Prostate gland (tissue), 2 donors: ENCODE measurements around the gene PRG3. TPM values are rescaled to one million over a fixed set of nuclear protein-coding genes. Genes with fewer than 3 reads are reported as not detected.

Experiments
- DNase-seq: peaks from one replicate; pipeline ENCODE4 v3.0.0-alpha.2; 2019; ENCODE audit warnings: low spot score
- H3K27ac ChIP-seq, 2 donors: fragments of 200-600 bp; sonication (generic); 2 replicates each; pipeline ENCODE4 v1.5.1; 2017 to 2019
- H3K27me3 ChIP-seq: fragments of 200-600 bp; sonication (generic); replicated peaks from 2 replicates; pipeline ENCODE4 v1.5.1; 2019; ENCODE audit not compliant: insufficient read depth
- H3K36me3 ChIP-seq, 2 donors: fragments of 200-600 bp; sonication (generic); 1 replicate in 1 of 2; 2 replicates in 1 of 2; pipeline versions ENCODE4 v1.5.1 to v1.8.1; 2017 to 2019
- H3K4me1 ChIP-seq: fragments of 200-600 bp; sonication (generic); replicated peaks from 2 replicates; pipeline ENCODE4 v1.5.1; 2019
- H3K4me3 ChIP-seq, 2 donors: fragments of 200-600 bp; sonication (generic); 2 replicates each; pipeline ENCODE4 v1.5.1; 2017 to 2019
- H3K9me3 ChIP-seq: fragments of 200-600 bp; sonication (generic); 2 replicates; pipeline ENCODE4 v1.5.1; 2017
- CTCF ChIP-seq, 4 experiments: fragments of 200-600 bp in 2 of 4; fragments of 450-650 bp in 2 of 4; sonication (generic) in 2 of 4; IDR thresholded peaks; 1 replicate in 3 of 4; 2 replicates in 1 of 4; pipeline ENCODE4 v1.5.1; 2016 to 2019; ENCODE audit warnings: antibody characterized with exemption in 4 of 4, mild to moderate bottlenecking in 2 of 4, moderate library complexity in 2 of 4
- POLR2A ChIP-seq: fragments of 450-650 bp; IDR thresholded peaks from one replicate; pipeline ENCODE4 v1.6.1; 2016; ENCODE audit warnings: antibody characterized with exemption, mild to moderate bottlenecking
- POLR2AphosphoS5 ChIP-seq: sonication (generic); formaldehyde crosslinking; IDR thresholded peaks from one replicate; pipeline ENCODE4 v1.6.1; 2017; ENCODE audit warnings: antibody characterized with exemption
- WGBS: methylation state at CpG from one replicate; pipeline ENCODE4 v1.1.5; 2018; 5-methylcytosine and 5-hydroxymethylcytosine counted together
- intact Hi-C: fragments of 100-400 bp; cut with DNase I; formaldehyde crosslinking; loops from one replicate; pipeline ENCODE4 v1.14.2; 2022
- total RNA-seq, 2 donors: library from RNA; depleted of rRNA; stranded (reverse); fragments of >200 nt; gene quantifications; one replicate each; pipeline ENCODE4 v1.1.0, GENCODE V29; 2016

Gene PRG3
- total RNA-seq, 2 donors from 2014 or later = not detected

GRCh38 chr11:57386178-57386940 lies 5.4 kb upstream of the PRG3 start:
- intact Hi-C loops = no loop called here
- TF ChIP-seq POLR2AphosphoS5 (no peak), CTCF (IDR thresholded peaks at IDR 0.05) (no peak), POLR2A (no peak)
- no peak overlapping the region for H3K4me3 ChIP-seq
- H3K36me3 ChIP-seq = no peaks in the 10 kb centered on the region
- WGBS = 65% methylated on average over 5 of the region's 5 CpGs
- no peaks in the 10 kb centered on the region for H3K4me1 ChIP-seq
- no peaks in the 10 kb centered on the region for H3K27me3 ChIP-seq
- H3K27ac ChIP-seq = no peak overlapping the region
- DNase-seq = no peak
- H3K9me3 ChIP-seq = no peaks in the 10 kb centered on the region

GRCh38 chr11:57379732-57380131 lies 1.2 kb downstream of the PRG3 start:
- Histone ChIP-seq H3K36me3 (no peaks in the 10 kb centered on the region), H3K27me3 (peaks cover 5% of the 10 kb centered on the region), H3K4me3 (no peak overlapping the region), H3K27ac (no peak overlapping the region), H3K4me1 (no peaks in the 10 kb centered on the region), H3K9me3 (no peaks in the 10 kb centered on the region)
- TF ChIP-seq POLR2AphosphoS5 = no peak
- TF ChIP-seq CTCF (IDR thresholded peaks at IDR 0.05) = no peak
- no peak for TF ChIP-seq POLR2A
- whole genome bisulfite sequencing = 38% methylated on average over 9 of the region's 10 CpGs
- intact Hi-C loops = no loop called here
- DNase-seq = no peak

GRCh38 chr11:57378186-57378585 lies 2.8 kb downstream of the PRG3 start:
- intact Hi-C loops = no loop called here
- TF ChIP-seq CTCF (IDR thresholded peaks at IDR 0.05) (no peak), POLR2AphosphoS5 (no peak), POLR2A (no peak)
- DNase-seq = no peak
- H3K9me3 ChIP-seq = no peaks in the 10 kb centered on the region
- no peaks in the 10 kb centered on the region for H3K4me1 ChIP-seq
- H3K36me3 ChIP-seq = no peaks in the 10 kb centered on the region
- no peak overlapping the region for H3K27ac ChIP-seq
- no peak overlapping the region for H3K4me3 ChIP-seq
- peaks cover 5% of the 10 kb centered on the region for H3K27me3 ChIP-seq

- intact Hi-C loops = no loop called here
- H3K27me3 ChIP-seq = peaks cover 5% of the 10 kb centered on the region
- WGBS = 68% methylated on average over 5 of the region's 5 CpGs
Observed at GRCh38 chr11:57377107-57377506, 3.8 kb downstream of the PRG3 start.

More at GRCh38 chr11:57377107-57377506, 3.8 kb downstream of the PRG3 start:
- TF ChIP-seq POLR2AphosphoS5 (no peak), CTCF (IDR thresholded peaks at IDR 0.05) (no peak), POLR2A (no peak)
- Histone ChIP-seq H3K4me3 (no peak overlapping the region), H3K36me3 (no peaks in the 10 kb centered on the region), H3K4me1 (no peaks in the 10 kb centered on the region), H3K9me3 (no peaks in the 10 kb centered on the region), H3K27ac (no peak overlapping the region)
- DNase-seq = no peak
